Measurements from ENCODE around the gene CRACR2B.

The CRACR2B gene

GRCh38 chr11:794013-794765, 33.5 kb upstream of the CRACR2B start:
- peaks cover 0 to 37% of the 10 kb centered on the region in 2 experiments; a peak in 1 of 3 replicates for H3K36me3 ChIP-seq (ENCODE audit: control insufficient read depth in 2 of 2, insufficient read depth in 1 of 2, low read length in 2 of 2)
- ChIA-PET CTCF (no interaction called here), POLR2A (interaction anchor here (0.9 kb wide), 1 partner anchor 11 kb away, joined by 4 read pairs; no protein-coding TSS in a partner anchor)
- peaks cover 6% of the 10 kb centered on the region for H3K4me1 ChIP-seq (ENCODE audit: control insufficient read depth, insufficient read depth, low read length)
- no peak for TF ChIP-seq SCRT1 (tag by site-specific recombination; IDR thresholded peaks at IDR 0.05; ENCODE audit: borderline replicate concordance)
- no peak for TF ChIP-seq ZNF513 (tag by site-specific recombination; IDR thresholded peaks at IDR 0.05)
- TF ChIP-seq ZFHX2 (tag by site-specific recombination; conservative IDR thresholded peaks at IDR 0.05), result peak; percentile 30
- TF ChIP-seq ZBTB21 (tag by site-specific recombination; IDR thresholded peaks at IDR 0.05), result no peak
- no peak for TF ChIP-seq ZNF174 (tag by site-specific recombination; IDR thresholded peaks at IDR 0.05)
- TF ChIP-seq ZSCAN16 (tag by site-specific recombination; IDR thresholded peaks at IDR 0.05), result no peak
- TF ChIP-seq CTCF (tag by site-specific recombination; IDR thresholded peaks at IDR 0.05), result no peak
- H3K9me3 ChIP-seq (ENCODE audit: control insufficient read depth, insufficient read depth, low read depth, low read length), result no peaks in the 10 kb centered on the region
- no peak overlapping the region for H3K4me3 ChIP-seq (ENCODE audit: low read depth, low read length)
- no peak overlapping the region for H3K27ac ChIP-seq (ENCODE audit: extremely low read depth, low read depth, low read length)

DNA sequence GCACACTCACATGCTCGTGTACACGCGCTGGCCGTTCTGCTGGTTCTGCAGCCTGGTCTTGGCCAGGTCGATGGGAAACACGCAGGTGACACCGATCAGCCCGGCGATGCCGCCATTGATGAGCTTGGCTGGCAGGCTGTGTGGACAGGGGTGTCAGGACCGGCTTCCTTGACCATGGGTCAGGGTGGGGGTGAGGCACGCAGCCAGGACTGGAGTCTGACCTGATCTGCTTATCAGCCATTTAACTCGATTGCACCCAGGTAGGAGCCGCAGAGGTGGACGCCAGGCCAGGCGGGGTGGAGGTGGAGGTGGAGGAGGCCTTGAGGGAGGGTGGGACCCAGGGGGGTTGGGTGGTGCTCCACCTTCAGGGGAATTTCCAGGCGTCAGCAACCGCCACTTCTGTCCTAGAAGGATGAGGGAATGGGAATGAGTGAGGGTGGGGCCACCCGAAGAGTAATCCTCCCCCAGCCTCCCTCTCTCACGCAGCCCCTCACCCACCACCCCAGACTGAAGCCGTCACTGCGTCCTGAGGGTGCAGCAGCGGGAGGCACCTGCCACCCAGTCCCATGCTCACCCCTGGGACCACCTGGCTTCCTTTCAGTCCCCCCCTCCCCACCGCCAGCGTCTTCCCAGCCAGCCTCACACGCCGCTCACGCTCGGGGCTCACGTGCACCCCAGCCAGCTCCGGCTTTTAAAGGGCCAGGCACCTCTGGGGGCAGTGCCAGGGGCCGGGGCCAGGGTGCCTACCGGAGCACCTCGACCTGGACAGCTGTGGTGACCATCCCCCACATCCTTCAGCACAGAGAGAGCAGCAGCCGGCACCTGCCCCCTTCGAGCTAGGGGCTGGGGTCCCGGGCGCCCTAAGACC, 32.7 kb upstream of the CRACR2B start:
- H3K4me1 ChIP-seq (ENCODE audit: control insufficient read depth, insufficient read depth, low read length), result peaks cover 6% of the 10 kb centered on the region
- no peak for TF ChIP-seq ZNF19 (tag by site-specific recombination; IDR thresholded peaks at IDR 0.05; ENCODE audit: low read depth)
- TF ChIP-seq, protein P1, sequence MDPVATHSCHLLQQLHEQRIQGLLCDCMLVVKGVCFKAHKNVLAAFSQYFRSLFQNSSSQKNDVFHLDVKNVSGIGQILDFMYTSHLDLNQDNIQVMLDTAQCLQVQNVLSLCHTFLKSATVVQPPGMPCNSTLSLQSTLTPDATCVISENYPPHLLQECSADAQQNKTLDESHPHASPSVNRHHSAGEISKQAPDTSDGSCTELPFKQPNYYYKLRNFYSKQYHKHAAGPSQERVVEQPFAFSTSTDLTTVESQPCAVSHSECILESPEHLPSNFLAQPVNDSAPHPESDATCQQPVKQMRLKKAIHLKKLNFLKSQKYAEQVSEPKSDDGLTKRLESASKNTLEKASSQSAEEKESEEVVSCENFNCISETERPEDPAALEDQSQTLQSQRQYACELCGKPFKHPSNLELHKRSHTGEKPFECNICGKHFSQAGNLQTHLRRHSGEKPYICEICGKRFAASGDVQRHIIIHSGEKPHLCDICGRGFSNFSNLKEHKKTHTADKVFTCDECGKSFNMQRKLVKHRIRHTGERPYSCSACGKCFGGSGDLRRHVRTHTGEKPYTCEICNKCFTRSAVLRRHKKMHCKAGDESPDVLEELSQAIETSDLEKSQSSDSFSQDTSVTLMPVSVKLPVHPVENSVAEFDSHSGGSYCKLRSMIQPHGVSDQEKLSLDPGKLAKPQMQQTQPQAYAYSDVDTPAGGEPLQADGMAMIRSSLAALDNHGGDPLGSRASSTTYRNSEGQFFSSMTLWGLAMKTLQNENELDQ (tag by site-specific recombination; IDR thresholded peaks at IDR 0.05; ENCODE audit: low read depth), result no peak
- no peak for TF ChIP-seq ZNF548 (tag by site-specific recombination; IDR thresholded peaks at IDR 0.05)
- TF ChIP-seq ZNF776 (tag by site-specific recombination; IDR thresholded peaks at IDR 0.05; ENCODE audit: borderline replicate concordance), result no peak
- peak; percentile 32; the same call in 1 of the 2 replicates for TF ChIP-seq ZNF423 (tag by site-specific recombination; IDR thresholded peaks at IDR 0.05)
- no peak for TF ChIP-seq ZNF514 (tag by site-specific recombination; IDR thresholded peaks at IDR 0.05)
- no peak for TF ChIP-seq ZSCAN30 (tag by site-specific recombination; IDR thresholded peaks at IDR 0.05)
- TF ChIP-seq KLF9 (tag by site-specific recombination; IDR thresholded peaks at IDR 0.05; ENCODE audit: low read depth), result no peak
- no peak for TF ChIP-seq ZBTB7A (tag by site-specific recombination; IDR thresholded peaks at IDR 0.05; ENCODE audit: low read depth)
- no peak for TF ChIP-seq ZNF660 (tag by site-specific recombination; IDR thresholded peaks at IDR 0.05)
- TF ChIP-seq SP3 (tag by site-specific recombination; IDR thresholded peaks at IDR 0.05), result 0 out of 2 replicates have a peak, but pooled peaks have one; percentile 19
- TF ChIP-seq GLI4 (tag by site-specific recombination; IDR thresholded peaks at IDR 0.05), result no peak
- 0 out of 2 replicates have a peak, but pooled peaks have one; percentile 19 for TF ChIP-seq BCL11B (tag by site-specific recombination; IDR thresholded peaks at IDR 0.05; ENCODE audit: low read depth)
- no peak for TF ChIP-seq ZNF10 (tag by site-specific recombination; IDR thresholded peaks at IDR 0.05)
- TF ChIP-seq ZNF600 (tag by site-specific recombination; IDR thresholded peaks at IDR 0.05), result no peak

More for the DNA sequence above, 32.7 kb upstream of the CRACR2B start:
- ChIA-PET CTCF (interaction anchor here (0.7 kb wide), 1 partner anchor 67 kb away, joined by 4 read pairs; no protein-coding TSS in a partner anchor), POLR2A (interaction anchor here (0.5 to 1.7 kb wide), 4 partner anchors 17 to 71 kb away, joined by 3 to 4 read pairs (median 3); partner anchors contain the start of gene PNPLA2)
- Histone ChIP-seq H3K9me3 (ENCODE audit: control insufficient read depth, insufficient read depth, low read depth, low read length) (no peaks in the 10 kb centered on the region), H3K27ac (ENCODE audit: extremely low read depth, low read depth, low read length) (no peak overlapping the region), H3K4me3 (ENCODE audit: low read depth, low read length) (no peak overlapping the region; the same call in 1 of the 2 replicates), H3K36me3 (ENCODE audit: control insufficient read depth in 2 of 2, insufficient read depth in 1 of 2, low read length in 2 of 2) (peaks cover 0 to 45% of the 10 kb centered on the region in 2 experiments; a peak in 1 of 3 replicates)

All from HEK293 (cell line).